Fibroblast of peridontal ligament (primary cell): ENCODE results near the gene MMUT.
"Not testable (repeated sequence)": the region's sequence is repeated elsewhere in the genome, so short reads cannot be mapped to it uniquely, and the experiment has no call there.

ENCODE experiments used
- DNase-seq: peaks from one replicate; pipeline ENCODE4 v3.0.0-alpha.2; 2010; ENCODE audit errors: extremely low read depth

MMUT gene

DNA sequence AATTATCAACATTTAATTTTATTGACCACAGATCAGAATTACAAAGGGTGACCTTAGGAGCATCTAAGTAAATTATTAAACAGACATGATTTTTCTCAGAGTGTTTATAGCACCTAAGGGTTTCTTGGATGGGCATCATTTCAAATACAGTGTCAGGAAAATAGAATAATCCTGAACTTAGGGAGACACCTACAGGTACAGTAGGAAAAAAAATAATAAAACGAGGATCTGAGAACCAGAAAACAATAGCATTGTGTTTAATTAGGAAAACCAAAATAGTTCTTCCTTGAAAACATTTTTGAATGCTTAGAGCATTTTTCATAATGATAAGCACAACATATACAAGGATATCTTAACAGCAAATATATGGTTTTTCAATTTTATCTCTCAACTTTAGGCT is 39.2 kb downstream of the MMUT start:
- peak; percentile 31 for DNase-seq

- no peak for DNase-seq
Measured at GRCh38 chr6:49416195-49416594, 46.9 kb downstream of the MMUT start.

GRCh38 chr6:49415358-49415757 is 47.7 kb downstream of the MMUT start:
- no peak for DNase-seq

DNA sequence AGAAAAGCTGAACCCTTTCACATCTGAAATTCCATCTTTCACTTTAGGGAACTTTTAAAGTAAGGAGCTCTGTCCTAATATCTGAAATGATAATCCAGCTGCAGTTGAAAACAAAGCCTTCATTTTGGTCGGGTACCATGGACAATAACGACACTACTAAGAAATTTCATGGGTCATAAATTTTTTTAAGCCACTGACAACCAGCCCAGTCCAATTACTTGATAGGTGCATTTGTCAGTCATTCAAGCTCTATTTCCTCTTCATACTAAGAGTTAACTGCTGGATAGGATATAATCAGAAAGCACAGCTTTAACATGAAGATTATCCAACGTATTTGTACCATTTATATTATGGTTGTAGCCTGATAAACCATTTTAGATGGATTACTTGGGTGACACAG is 52.5 kb downstream of the MMUT start:
- DNase-seq, result peak; percentile 6

DNA sequence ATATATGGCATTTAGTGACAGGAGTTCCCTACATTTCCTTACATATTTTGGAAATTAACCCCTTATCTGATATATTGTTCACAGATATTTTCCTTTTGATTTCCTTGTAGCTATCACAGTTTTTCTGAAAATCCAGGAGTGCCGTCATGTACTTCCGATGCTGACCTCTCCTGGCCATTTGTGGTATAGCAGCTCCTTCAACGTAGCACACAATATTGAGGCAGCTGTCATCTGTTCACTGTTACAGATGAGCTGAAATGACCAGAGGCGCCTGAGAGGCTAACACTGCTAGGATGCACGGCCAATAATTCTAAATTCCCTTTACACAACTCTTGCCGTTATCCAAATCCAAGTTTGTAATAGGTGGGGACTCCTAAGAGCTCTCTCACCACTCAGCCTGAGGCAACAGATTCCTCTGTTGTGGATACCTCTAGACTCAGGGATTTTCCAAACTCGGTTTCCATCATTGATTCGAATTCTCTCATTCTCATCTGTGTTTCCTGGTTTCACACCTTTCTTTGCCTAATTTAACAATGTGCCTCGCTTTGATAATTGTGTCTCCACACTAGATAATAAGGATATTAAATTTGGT is 53.0 kb downstream of the MMUT start:
- peak; percentile 84 for DNase-seq

- peak; percentile 23 for DNase-seq
Measured at GRCh38 chr6:49406250-49406970, 56.6 kb downstream of the MMUT start.

GRCh38 chr6:49401063-49401462 is 62.0 kb downstream of the MMUT start:
- DNase-seq, result no peak

DNA sequence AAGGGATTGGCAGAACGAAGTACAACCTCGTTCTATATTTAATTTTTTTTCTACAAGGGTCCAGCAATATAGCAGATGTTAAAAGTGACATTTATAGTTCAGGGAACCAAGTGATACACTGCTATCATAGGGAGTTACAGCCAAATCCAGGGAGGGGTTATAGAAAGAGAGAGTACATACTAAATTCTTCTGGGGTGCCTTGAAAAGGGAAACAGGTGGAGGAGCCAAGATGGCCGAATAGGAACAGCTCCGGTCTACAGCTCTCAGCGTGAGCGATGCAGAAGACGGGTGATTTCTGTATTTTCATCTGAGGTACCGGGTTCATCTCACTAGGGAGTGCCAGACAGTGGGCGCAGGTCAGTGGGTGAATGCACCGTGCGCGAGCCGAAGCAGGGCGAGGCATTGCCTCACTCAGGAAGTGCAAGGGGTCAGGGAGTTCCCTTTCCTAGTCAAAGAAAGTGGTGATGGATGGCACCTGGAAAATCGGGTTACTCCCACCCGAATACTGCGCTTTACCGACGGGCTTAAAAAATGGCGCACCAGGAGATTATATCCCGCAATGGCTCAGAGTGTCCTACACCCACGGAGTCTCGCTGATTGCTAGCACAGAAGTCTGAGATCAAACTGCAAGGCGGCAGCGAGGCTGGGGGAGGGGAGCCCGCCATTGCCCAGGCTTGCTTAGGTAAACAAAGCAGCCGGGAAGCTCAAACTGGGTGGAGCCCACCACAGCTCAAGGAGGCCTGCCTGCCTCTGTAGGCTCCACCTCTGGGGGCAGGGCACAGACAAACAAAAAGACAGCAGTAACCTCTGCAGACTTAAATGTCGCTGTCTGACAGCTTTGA is 76.2 kb downstream of the MMUT start:
- not testable (repeated sequence) for DNase-seq

- DNase-seq, result peak; percentile 8
Measured at GRCh38 chr6:49384904-49385303, 78.1 kb downstream of the MMUT start.
